Left kidney (tissue), 2 donors: ENCODE measurements around the gene ZSCAN22. TPM values are rescaled to one million over a fixed set of nuclear protein-coding genes. Genes with fewer than 3 reads are reported as not detected.
"Not testable (repeated sequence)": the region's sequence is repeated elsewhere in the genome, so short reads cannot be mapped to it uniquely, and the experiment has no call there.

Source experiments
- DNase-seq: peaks from one replicate; pipeline ENCODE4 v3.0.0-alpha.2; 2013
- polyA plus RNA-seq: library from polyadenylated mRNA; unstranded; fragments of 120-200 nt; gene quantifications from one replicate; pipeline ENCODE4 v1.2.1, GENCODE V29; 2013; ENCODE audit not compliant: insufficient read length

Gene ZSCAN22
- polyA plus RNA-seq, 1 donor = 4.1 TPM

DNA sequence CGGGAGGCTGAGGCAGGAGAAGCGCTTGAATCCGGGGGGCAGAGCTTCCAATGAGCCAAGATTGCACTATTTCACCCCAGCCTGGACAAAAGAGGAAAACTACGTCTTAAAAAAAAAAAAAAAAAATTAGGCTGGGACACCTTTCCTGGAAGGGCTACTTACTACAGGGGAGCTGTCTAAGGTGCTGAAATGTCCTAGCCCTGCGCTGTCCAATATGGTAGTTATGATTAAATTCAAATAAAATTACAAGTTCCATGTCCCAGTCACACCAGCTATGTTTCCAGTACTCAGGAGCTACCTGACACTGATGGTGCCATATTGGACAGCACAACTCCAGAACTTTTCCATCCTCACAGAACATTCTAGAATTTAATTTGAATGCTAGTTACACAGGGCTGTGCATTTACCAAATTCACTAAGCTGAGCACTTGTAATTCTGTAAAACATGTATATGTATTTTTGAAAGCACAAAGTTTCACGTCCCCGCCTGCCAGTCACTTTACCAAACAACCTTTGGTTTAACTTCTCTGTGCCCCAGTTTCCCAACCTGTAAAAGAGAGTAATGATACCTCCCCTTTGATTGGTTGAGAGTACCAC, 9.2 kb upstream of the ZSCAN22 start:
- peak; percentile 44 for DNase-seq

DNA sequence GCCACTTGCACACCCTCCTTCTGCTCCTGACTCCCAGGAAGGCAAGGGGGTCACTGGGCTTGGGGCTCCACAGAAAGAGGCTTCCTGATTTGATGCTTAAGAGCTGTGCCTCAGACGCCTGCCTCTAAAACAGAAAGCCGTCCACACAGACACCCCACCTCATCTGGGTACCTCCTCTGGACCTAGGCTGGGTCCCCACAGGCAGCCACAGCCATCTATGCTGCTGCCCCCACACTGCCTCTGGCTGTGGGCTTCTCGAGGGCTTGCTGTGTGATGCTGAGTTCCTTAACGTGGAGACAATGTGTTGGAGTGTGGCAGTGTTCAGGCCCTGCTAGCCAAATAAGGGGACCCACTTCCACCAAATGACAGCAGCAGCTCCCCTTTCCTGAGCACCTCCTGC, 8.5 kb upstream of the ZSCAN22 start:
- no peak for DNase-seq

DNA sequence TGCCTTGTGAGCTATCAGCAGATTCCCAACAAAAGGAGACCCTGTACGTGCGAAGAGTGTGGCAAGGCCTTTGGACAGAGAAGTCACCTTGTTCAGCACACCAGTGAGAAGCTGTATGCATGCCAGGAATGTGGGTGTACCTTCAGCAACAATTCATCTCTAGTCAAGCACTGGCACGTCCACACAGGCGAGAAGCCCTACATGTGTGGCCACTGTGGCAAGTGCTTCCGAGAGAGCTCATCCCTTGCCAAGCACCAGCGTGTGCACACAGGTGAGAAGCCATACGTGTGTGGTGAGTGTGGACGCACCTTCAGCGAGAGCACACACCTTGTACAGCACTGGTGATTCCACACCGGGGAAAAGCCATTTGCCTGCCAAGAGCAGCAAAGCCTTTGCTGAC, 7.6 kb upstream of the ZSCAN22 start:
- DNase-seq = no peak

GRCh38 chr19:58325311-58326022, 1.3 kb upstream of the ZSCAN22 start:
- DNase-seq = no peak

DNA sequence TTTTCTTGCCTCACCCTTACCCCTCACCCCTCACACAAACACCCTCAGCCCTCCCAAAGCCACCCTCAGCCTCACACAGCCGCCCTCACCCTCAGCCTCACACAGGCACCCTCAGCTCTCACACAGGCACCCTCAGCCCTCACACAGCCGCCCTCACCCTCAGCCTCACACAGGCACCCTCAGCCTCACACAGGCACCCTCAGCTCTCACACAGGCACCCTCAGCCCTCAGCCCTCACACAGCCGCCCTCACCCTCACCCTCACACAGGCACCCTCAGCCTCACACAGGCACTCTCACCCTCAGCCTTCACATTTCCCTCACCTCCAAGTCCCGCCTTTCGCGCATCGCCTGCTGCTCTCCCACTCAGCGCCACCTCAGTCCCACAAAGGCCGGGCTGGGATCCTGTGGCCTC, 287 bp upstream of the ZSCAN22 start:
- DNase-seq = no peak

- no peak for DNase-seq
Observed at GRCh38 chr19:58328999-58329398, 2.2 kb downstream of the ZSCAN22 start.

DNA sequence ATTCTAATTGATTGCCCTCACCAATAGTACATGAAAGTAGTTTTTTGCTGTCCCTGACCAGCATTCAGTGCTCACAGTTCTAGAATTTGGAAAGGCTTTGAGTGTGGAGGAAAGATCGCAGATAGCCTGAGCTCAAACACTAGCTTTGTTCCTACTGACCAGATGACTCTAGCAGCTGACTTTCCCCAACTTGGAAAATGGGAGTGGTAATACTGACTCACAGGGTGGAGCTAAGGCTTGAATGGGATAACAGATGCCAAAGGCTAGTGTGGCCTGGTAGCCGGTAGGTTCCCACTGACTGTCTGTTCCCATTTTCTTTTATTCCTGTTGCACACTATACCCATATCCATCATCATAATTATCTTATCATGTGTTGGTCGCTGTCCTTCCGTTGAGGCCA, 3.7 kb downstream of the ZSCAN22 start:
- DNase-seq = no peak

- no peak for DNase-seq
Observed at GRCh38 chr19:58332697-58333096, 5.9 kb downstream of the ZSCAN22 start.

GRCh38 chr19:58334691-58335249, 8.0 kb downstream of the ZSCAN22 start:
- DNase-seq = no peak

- no peak for DNase-seq
Observed at GRCh38 chr19:58335630-58336029, 8.8 kb downstream of the ZSCAN22 start.

- DNase-seq = no peak
Observed at GRCh38 chr19:58336216-58336615, 9.4 kb downstream of the ZSCAN22 start.

DNA sequence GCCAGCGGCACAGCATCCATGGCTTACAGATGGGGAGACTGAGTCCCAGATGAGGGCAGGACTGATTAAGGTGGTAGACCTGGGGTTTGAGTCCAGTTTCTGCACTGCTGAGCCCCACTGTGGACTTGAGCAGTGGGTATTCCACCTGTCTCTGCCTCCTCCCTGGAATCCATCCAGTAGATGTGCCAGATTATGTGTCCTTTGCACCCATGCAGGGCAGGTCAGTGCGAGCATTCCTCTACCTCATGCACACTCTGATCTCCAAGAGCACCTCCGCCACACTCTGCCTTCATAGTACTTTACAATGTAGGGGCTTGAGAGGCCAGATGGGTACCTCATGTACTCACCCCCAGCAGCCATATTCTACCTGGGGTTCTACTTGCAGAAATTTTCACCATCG, 10.0 kb downstream of the ZSCAN22 start:
- no peak for DNase-seq

GRCh38 chr19:58338336-58338735, 11.5 kb downstream of the ZSCAN22 start:
- DNase-seq = no peak

DNA sequence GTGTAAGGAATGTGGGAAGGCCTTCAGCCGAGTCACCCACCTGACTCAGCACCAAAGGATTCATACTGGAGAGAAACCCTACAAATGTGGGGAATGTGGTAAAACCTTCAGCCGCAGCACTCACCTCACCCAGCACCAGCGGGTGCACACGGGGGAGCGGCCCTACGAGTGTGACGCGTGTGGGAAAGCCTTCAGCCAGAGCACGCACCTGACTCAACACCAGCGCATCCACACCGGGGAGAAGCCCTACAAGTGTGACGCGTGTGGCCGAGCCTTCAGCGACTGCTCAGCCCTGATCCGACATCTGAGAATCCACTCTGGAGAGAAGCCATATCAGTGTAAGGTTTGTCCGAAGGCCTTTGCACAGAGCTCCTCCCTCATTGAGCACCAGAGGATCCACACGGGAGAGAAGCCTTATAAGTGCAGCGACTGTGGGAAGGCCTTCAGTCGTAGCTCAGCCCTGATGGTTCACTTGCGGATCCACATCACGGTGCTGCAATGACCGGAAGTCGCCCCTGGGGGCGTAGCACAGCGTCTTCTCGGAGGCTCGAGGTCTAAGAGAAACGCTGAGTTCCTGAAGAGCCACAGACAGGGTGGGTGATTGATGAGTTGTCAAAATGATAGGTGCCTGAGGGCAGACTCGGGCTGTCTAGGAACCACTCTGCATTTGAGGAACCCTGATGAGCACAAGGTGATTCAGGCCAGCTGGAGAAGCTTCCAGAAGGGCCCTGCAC, 12.2 kb downstream of the ZSCAN22 start:
- DNase-seq = no peak

GRCh38 chr19:58345558-58345957, 18.8 kb downstream of the ZSCAN22 start:
- no peak for DNase-seq

DNA sequence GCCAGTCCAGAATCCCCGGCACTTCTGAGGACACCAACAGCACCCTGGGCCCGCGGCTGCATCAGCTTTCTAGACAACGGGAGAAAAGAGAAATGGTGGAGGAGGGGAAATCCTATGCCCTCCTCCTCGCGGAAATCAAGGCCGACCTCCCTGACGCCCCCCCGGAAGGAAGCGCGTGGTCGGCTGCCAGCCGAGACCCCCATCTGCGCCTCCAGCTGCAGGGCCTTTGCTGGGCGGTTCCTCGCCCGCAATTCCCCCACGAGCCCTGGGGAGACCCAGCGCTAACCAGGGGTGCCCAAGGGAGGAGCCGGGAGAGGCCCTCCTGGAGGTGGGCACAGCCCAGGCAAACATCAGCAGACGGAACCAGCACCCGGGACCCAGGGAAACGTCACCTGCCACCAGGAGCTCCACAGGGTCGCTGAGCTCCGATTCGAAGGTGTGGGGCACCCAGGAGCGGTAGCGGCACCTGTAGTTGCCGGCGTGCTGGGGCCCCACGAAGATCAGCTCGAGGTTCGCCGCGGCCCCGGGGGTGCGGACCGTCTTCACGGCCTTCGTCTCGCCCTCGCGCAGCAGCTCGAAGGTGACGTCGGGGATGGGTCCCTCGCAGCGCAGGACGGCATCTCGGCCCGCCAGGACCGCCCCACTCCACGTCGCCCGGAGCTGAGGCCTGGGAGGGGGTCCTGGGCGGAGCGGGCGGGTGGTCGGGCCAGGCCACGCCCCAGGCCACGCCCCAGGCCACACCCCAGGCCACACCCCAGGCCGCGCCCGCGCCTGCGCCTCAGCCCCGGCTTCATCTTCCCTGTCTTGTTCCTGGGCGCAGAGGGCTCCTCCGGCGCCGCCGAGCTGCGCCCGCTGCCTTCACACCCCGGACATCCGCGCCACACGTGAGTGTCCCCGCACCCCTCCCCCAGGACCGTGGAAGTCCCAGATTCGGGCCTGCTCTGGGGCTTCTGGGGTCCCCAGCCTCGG, 20.5 kb downstream of the ZSCAN22 start:
- DNase-seq = peak; percentile 26

DNA sequence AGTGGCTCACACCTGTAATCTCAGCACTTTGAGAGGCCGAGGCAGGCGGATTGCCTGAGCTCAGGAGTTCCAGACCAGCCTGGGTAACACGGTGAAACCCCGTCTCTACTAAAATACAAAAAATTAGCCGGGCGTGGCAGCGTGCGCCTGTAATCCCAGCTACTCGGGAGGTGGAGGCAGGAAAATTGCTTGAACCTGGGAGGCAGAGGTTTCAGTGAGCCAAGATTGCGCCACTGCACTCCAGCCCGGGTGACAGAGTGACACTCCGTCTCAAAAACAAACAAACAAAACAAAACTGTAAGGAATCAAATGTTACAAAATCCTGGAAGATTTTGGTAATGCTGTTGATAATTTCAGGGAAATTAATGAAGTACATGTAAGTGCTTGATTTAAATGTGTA, 21.3 kb downstream of the ZSCAN22 start:
- not testable (repeated sequence) for DNase-seq

DNA sequence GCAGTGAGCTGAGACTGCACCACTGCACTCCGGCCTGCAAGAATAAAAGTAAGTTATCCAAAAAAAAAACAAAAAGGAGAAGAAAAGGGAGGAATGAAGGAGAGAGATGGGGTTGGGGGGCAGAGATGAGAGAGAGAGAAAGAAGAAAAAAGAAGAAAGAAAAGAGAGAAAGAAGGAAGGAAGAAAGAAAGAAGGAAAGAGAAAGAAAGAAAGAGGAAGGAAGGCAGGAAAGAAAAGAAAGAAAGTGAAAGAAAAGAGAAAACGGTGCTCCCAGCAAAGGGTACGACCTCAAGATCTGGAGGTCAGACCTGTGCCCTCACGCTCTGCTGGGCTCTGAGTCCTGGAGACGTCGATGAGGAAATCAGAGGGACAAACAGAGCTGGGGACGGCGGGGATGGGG, 22.8 kb downstream of the ZSCAN22 start:
- no peak for DNase-seq

DNA sequence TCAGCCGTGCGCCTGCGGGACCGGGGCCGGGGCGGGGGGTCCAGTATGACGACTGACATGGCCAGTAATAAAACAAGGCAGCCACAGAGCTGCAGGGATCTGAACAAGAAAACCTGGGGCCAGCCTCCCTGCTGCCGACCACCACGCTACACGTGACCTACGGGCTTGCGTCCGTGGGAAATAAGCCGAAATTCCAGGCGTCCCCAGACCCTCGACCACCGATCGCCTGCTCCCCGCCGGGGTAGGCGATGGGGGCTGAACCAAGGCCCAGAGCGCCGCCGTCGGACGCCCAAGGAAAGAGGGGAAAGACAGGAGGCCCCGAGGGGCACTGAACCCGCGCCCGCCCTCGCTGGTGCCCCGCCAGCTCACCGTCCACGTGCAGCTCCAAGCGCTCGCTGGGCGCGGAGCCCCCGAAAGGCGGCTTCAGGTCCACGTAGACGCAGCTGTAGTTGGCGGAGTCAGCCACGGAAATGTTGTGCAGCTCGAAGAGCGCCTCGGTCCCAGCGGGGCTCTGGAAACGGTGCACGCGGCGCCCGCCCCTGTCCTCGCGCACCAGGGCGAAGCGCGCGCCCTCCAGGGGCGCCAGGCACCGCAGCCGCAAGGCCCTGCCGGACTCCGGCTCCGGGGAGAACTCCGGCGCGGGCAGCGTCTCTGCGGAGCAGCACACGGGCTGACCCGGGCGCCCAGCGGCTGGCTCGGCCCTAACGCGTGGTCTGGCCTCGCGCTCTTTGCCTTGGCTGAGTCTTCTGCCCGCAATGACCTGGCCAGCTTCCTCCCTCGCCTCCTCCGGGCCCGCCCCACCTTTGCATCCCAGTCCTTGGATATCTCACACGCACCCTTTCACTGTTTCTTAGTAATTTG, 23.4 kb downstream of the ZSCAN22 start:
- DNase-seq = no peak

DNA sequence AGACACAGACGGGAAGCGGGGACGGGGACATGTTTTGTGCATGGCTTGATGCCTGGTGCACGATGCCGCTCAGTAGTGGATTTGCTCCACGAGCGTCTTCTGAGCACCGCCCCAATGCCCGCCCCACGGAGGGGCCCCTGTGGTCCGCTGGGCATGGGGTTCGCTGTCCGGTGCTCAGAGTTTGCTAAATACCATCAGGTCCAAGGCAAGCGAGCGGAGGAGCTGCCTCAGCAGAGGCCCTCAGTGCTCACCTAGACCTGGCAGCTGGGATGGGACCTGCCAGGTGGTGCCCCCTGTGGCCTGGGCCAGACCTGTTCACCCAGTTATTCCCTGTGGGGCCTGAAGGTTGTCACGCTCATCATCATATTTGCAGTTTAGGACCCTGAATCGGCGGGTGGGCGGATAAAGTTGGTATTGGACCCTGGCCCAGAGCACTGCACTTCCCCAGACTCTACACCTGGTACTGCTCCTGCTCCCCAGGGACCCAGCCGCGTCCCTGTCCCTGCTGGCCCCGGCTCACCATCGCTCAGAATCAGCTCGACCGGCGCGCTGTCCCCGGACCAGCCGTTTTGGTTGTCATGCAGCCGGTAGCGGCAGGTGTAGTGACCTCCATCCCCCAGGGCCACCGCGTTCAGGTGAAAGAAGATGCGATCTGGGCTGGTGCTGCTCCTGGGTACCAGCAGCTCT, 24.2 kb downstream of the ZSCAN22 start:
- DNase-seq = no peak
